GM19372 (cell line): ENCODE measurements around the gene CREG2.

Source experiments
- ATAC-seq: cut with Tn5 transposase; IDR thresholded peaks from one replicate; pipeline ENCODE4 v1.9.1; 2021; ENCODE audit warnings: mild to moderate bottlenecking, low read depth, moderate library complexity; ENCODE audit not compliant: unreplicated experiment

Gene CREG2

GRCh38 chr2:101410114-101410513, 22.8 kb upstream of the CREG2 start:
- no peak for ATAC-seq

DNA sequence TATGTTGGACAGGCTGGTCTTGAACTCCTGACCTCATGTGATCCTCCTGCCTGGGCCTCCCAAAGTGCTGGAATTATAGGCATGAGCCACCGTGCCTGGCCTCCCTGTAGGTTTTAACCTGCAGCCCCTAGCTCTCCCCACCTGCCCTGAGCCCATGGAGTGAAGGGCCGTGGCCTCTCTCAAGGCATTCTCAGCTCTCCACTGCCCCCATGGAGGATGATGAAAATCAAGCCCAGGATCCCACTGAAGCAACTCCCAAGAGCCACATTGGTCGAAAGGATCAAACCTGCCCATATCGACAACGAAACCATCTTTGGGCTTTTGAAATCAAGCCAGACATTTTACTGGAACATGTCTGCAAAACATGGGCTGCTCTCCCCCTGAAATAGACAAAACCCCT, 22.4 kb upstream of the CREG2 start:
- ATAC-seq = no peak

DNA sequence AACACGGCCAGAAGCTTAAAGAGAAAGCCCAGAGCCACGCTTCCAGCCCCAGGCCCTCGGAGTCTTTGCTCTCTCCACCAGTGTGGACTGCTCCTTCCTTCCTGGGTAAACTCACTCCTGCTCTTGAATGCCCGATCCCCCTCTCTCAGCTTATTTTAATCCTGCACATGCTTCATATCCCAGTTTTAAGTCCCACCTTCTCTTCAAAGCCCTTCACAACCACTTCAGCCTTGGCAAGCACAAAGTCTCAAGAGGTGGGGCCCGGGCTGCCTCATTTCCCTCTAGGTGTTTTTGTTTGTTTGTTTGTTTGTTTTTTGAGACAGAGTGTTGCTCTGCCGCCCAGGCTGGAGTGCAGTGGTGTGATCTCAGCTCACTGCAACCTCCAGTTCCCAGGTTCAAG, 21.6 kb upstream of the CREG2 start:
- ATAC-seq = no peak

DNA sequence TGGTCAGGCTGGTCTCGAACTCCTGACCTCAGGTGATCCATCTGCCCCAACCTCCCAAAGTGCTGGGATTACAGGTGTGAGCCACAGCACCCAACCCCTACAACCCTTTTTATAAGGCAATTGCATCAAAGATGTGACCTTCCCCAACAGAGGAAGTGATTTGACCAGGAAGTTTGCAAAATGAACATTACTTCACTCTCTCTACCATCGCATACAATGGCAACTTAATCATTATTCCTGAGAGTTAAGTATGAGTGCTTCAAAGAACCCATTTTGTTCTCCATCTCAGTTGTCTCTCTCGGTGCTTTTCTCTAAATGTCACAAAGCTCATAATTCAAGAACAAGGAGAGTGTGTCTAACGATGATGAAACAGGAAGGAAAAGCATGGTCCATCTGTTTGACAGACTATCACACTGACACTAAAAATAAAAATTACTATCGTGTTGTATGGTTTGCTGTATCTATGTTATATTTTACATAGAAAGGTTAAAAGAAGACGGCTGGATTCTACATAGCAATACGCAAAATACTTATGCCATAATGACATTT, 18.1 kb upstream of the CREG2 start:
- no peak for ATAC-seq

DNA sequence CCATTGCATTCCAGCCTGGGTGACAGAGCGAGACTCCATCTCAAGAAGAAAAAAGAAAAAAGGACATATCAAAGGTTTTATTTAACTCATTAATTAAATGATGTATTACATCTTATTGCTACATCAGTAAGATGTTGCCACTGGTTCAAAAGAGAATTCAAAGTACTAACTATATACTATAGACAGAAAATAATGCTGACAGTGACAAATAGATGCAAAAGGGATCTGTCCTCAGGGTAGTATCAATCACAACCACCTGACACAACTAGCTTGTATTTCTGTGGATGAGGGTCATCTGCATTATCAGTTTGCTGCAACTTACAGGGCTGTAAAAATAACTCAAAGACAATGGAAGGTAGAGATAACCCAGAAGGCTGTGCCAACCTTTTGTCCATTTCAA, 16.4 kb upstream of the CREG2 start:
- ATAC-seq = no peak

GRCh38 chr2:101402630-101403029, 15.3 kb upstream of the CREG2 start:
- no peak for ATAC-seq

DNA sequence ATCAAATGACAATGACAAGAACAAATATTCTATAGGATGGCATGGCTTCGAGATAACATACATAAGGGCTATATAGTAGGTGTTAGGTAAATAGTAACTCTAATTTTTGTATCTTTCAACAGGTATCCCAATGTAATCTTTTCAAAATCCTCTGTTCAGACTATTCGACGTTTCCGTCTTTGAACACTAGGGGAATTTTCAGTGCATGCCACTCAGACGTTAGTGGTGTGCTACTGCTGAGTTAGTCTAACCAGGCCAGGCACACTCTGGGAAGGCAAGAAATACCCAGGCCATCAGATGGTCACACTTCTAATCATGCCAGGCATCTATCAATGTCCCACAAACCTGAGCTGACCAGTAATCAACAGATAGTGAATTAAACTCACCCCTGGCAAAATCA, 14.6 kb upstream of the CREG2 start:
- ATAC-seq = no peak

DNA sequence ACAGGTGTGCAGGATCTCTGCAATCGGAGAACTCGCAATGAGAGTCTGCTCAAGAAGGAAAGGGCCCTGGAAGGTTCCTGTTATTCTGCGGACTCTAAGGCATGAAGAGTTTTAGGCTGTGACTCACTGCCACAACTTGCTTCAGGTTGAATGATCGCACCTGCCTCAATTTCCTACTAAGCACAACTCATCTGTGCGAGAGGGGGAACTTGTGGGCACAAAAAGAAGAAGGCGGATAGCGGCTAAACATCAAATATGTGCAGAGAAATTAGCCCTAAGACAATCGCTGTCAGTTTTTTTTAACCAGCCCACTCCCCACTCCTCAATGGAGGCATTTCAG, 14.0 kb upstream of the CREG2 start:
- ATAC-seq = no peak

- ATAC-seq = no peak
Observed at GRCh38 chr2:101400506-101401325, 13.4 kb upstream of the CREG2 start.

- ATAC-seq = no peak
Observed at GRCh38 chr2:101400048-101400447, 12.7 kb upstream of the CREG2 start.

GRCh38 chr2:101399021-101399799, 11.9 kb upstream of the CREG2 start:
- ATAC-seq = no peak

DNA sequence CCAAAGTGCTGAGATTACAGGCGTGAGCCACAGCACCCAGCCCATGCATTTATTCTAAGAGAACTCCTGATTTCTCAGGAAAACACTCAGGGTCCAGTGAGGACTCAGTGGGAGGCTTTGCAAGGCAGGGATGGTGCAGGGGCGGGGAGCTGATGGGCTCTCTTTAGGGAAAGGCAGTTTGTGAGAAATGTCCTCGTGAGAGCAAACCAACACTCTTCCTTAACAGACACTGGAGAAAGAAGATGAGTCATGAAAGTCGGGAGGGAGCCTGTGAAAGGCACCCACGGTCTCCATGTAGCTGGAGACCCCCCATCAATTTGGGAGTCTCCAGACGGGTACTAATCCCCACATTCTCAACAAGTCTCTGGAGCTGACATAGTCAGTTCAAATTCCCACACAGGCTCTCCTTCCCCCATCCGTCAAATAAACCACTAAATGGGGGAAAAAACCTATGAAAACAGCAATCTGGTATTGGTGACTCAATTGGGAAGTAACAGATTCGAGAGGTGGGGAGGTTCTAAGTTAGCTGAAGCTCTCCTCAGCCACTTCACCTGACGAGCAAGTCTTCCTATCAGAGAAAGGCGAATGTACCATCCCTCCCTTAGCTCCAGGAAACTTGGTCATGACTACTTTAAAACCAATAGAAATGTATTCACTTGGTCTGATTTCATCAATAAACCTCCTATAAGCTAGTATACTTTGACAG, 11.0 kb upstream of the CREG2 start:
- no peak for ATAC-seq

DNA sequence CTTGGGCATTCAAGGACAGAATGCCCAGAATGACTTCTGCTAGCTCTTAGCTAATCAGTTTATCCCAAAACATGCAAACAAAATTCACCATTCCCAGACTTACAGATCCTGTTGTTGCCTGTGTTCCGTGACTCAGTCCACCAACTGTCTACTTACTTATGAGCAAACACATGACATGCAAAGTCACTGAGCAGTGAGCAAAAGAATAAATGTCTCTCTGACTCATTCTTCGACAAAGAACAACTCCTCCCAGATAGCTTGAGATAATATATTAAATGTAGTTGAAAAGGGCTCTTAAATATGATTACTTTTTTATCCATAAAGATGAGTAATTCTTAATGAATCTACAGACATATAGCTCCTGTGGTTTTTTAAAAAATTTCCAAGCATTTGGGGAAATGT, 9.0 kb upstream of the CREG2 start:
- ATAC-seq = no peak

- ATAC-seq = no peak
Observed at GRCh38 chr2:101395545-101396315, 8.4 kb upstream of the CREG2 start.

DNA sequence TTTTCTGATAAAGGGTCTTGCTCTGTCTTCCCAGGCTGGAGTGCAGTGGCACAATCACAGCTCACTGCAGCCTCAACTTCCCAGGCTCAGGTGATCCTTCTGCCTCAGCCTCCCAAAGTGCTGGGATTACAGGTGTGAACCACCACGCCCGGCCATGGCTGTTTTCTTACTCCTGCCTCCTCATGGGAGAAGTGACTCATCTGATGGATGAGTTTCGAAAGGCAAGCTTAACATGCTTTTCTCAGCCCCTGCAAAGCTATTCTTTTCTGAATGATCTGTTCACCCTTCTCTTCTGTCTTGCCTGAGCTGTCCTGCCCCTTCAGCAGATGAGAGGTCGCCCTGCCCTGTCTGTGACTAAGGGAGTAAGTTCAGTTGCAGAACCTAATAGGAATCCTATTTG, 929 bp upstream of the CREG2 start:
- ATAC-seq = no peak

- ATAC-seq = no peak
Observed at GRCh38 chr2:101386599-101387150, 628 bp downstream of the CREG2 start.

GRCh38 chr2:101383016-101383541, 4.2 kb downstream of the CREG2 start:
- ATAC-seq = no peak

DNA sequence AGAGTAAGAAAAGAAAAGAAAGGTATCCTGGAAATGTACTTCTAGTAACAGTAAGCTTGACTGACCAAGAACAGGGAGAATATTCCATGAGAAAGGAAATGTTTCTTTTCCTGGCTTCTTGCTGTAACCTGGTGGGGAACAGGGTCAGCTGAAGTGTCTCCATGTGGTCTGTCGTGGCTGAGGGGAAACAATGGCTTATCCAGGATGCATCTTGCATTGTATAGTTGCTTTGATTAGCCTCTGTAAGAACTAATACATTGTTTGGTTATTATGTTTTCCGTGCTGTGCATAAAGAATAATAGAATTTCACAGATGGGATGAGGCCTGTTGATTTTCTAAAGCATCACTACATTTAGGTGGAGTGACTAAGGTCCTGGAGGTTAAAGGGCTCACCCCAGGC, 4.9 kb downstream of the CREG2 start:
- ATAC-seq = no peak

DNA sequence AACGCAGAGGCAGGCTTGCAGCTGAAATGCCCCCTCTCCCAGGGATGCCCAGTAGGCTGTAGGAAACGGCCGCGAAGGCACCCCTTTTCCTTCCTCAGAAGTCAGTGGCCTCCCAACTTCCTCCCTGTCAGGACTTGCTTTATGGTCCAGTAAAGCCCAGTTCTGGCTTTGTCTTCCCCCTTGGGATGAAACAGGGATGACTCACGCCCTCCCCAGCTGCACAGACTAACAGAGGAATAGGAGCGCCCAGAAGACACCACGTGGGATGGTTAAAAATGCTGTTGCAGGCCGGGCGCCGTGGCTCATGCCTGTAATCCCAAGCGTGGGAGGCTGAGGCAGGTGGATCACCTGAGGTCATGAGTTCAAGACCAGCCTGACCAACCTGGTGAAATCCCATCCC, 6.9 kb downstream of the CREG2 start:
- no peak for ATAC-seq

- ATAC-seq = no peak
Observed at GRCh38 chr2:101379091-101379490, 8.2 kb downstream of the CREG2 start.
